ENCODE measurements around the gene STAT3. TPM values are rescaled to one million over a fixed set of nuclear protein-coding genes. Genes with fewer than 3 reads are reported as not detected.

Gene STAT3
- total and polyA plus RNA-seq, 2 experiments from 2014 or later, result 84.1 to 112 TPM

DNA sequence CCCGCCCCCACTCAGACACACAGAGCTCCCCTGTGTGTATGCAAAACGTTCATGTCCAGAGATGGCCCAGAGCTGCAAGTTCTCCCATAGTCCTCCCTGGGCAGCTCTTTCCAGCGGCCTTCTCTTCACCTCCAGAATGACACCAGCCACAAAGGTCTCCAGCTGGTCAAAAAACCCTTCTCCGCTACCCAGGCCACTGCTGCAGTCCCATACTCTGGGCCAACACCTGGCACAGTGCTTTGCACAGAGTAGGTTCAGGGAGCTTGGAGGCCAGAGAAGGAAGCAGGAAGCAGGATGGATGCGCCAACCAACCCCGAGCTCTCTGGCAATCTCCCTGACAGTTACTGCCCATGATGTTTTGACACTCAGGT, 110.9 kb downstream of the STAT3 start:
- Histone ChIP-seq H3K9me2 (ENCODE audit: insufficient read depth) (no peaks in the 10 kb centered on the region), H3K36me3 (ENCODE audit: low read depth) (no peaks in the 10 kb centered on the region), H3K4me3 (no peak overlapping the region), H3K27me3 (replicated peaks; ENCODE audit: insufficient read depth) (no peaks in the 10 kb centered on the region), H3K27ac (no peak overlapping the region), H3K9ac (no peak overlapping the region), H3K4me1 (ENCODE audit: insufficient read depth) (peaks cover 8% of the 10 kb centered on the region), H3K9me3 (ENCODE audit: low read depth) (no peaks in the 10 kb centered on the region), H3F3A (ENCODE audit: insufficient read depth) (no peaks in the 10 kb centered on the region), H3K79me2 (ENCODE audit: insufficient read depth) (peaks cover 36% of the 10 kb centered on the region), H3K4me2 (ENCODE audit: unreplicated experiment) (peak overlapping the region; percentile 63), H2AFZ (no peak overlapping the region; the same call in 1 of the 2 replicates), H4K20me1 (ENCODE audit: insufficient read depth) (peaks cover 6% of the 10 kb centered on the region; the same call in 1 of the 2 replicates)
- 67 to 75% methylated on average over 6 of the region's 6 CpGs for WGBS, 2 experiments (ENCODE audit: low coverage in 1 of 2, low lambda C conversion rate in 2 of 2, missing lambda C conversion rate in 2 of 2)
- TF ChIP-seq EZH2 (IDR thresholded peaks at IDR 0.05; ENCODE audit: insufficient read depth, poor library complexity, severe bottlenecking) (no peak), EZH2phosphoT487 (IDR thresholded peaks at IDR 0.05; ENCODE audit: insufficient read depth, low read depth) (no peak)
- DNase-seq, result no peak
- in situ Hi-C loops (cut with MboI), result no loop called here

- Histone ChIP-seq H2AFZ (peak overlapping the region; percentile 86), H3K4me2 (ENCODE audit: unreplicated experiment) (peak overlapping the region; percentile 63), H3K27me3 (replicated peaks; ENCODE audit: insufficient read depth) (no peaks in the 10 kb centered on the region), H3K36me3 (ENCODE audit: low read depth) (no peaks in the 10 kb centered on the region), H3F3A (ENCODE audit: insufficient read depth) (no peaks in the 10 kb centered on the region), H3K4me3 (peak overlapping the region; percentile 90), H3K79me2 (ENCODE audit: insufficient read depth) (peaks cover 41% of the 10 kb centered on the region), H3K4me1 (ENCODE audit: insufficient read depth) (peaks cover 8% of the 10 kb centered on the region), H3K9ac (peak overlapping the region; percentile 84), H3K9me2 (ENCODE audit: insufficient read depth) (no peaks in the 10 kb centered on the region), H3K27ac (no peak overlapping the region), H4K20me1 (ENCODE audit: insufficient read depth) (peaks cover 6% of the 10 kb centered on the region; the same call in 1 of the 2 replicates), H3K9me3 (ENCODE audit: low read depth) (no peaks in the 10 kb centered on the region)
- DNase-seq, result peak; percentile 84
- WGBS, 2 experiments (ENCODE audit: low coverage in 1 of 2, low lambda C conversion rate in 2 of 2, missing lambda C conversion rate in 2 of 2), result 1 to 2% methylated on average over 43 to 44 of the region's 44 CpGs
- TF ChIP-seq EZH2 (IDR thresholded peaks at IDR 0.05; ENCODE audit: insufficient read depth, poor library complexity, severe bottlenecking) (no peak), EZH2phosphoT487 (IDR thresholded peaks at IDR 0.05; ENCODE audit: insufficient read depth, low read depth) (no peak)
- in situ Hi-C loops (cut with MboI), result no loop called here
Observed at GRCh38 chr17:42276609-42277341, 111.5 kb downstream of the STAT3 start.

GRCh38 chr17:42276359-42276608, 112.0 kb downstream of the STAT3 start, which contains the start of gene STAT5B:
TSS of gene STAT5B (minus strand) at chr17:42276391. CDS start at chr17:42232127, 44,264 bp downstream.
- Histone ChIP-seq H3F3A (ENCODE audit: insufficient read depth) (no peaks in the 10 kb centered on the region), H3K4me1 (ENCODE audit: insufficient read depth) (peaks cover 8% of the 10 kb centered on the region), H3K36me3 (ENCODE audit: low read depth) (no peaks in the 10 kb centered on the region), H4K20me1 (ENCODE audit: insufficient read depth) (peaks cover 6% of the 10 kb centered on the region; the same call in 1 of the 2 replicates), H3K9me3 (ENCODE audit: low read depth) (no peaks in the 10 kb centered on the region), H3K4me2 (ENCODE audit: unreplicated experiment) (peak within 1 kb of the TSS; percentile 99), H2AFZ (peak within 1 kb of the TSS; percentile 86), H3K27me3 (replicated peaks; ENCODE audit: insufficient read depth) (no peaks in the 10 kb centered on the region), H3K4me3 (peak within 1 kb of the TSS; percentile 90), H3K27ac (no peak within 1 kb of the TSS), H3K9me2 (ENCODE audit: insufficient read depth) (no peaks in the 10 kb centered on the region), H3K9ac (peak within 1 kb of the TSS; percentile 84), H3K79me2 (ENCODE audit: insufficient read depth) (peaks cover 46% of the 10 kb centered on the region)
- no peak for TF ChIP-seq EZH2phosphoT487 (IDR thresholded peaks at IDR 0.05; ENCODE audit: insufficient read depth, low read depth)
- no peak for TF ChIP-seq EZH2 (IDR thresholded peaks at IDR 0.05; ENCODE audit: insufficient read depth, poor library complexity, severe bottlenecking)
- in situ Hi-C loops (cut with MboI), result no loop called here
- 0 to 20% methylated on average over 2 to 3 of the region's 47 CpGs for WGBS, 2 experiments (ENCODE audit: low coverage in 1 of 2, low lambda C conversion rate in 2 of 2, missing lambda C conversion rate in 2 of 2)
- DNase-seq, result peak; percentile 87

DNA sequence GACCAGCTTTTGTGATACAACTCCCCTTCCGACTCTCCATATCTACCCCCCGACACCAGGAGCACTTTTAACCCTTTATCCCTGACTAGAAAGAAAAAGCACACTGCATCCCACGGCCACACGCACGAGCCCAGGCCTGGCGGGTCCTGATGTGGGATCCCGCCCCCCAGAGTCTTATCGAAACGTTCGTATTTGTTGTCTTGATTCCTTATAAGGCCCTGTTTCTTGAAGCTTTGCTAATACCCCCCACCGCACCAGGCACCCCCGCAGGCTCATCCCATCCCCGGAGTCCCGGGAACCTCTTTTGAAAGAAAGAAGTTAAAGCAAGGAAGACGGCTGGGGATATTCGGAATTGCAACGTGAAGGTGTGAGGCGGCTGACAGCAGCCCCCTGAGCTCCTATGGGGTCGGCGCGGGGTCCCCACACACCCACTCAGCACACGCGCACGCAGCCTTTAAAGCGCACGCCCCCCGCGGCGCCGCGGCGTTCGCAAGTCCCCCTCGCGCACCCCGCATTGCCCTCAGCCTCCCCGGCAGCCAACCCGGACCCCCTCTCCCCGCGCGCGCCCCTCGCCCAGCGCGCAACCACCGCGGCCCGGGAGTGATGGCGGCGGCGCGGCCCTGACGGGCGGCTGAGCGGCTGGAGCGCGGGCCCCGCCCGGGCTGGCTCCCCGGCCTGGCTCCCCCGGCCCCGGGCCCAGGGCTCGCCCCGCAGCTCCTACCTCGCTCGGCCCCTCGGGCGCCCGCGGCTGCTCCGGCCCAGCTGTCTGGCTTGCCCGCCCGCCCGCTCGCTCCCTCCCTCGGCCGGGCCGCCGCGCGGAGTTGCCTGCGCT, 112.5 kb downstream of the STAT3 start:
- H4K20me1 ChIP-seq (ENCODE audit: insufficient read depth), result peaks cover 6% of the 10 kb centered on the region; the same call in 1 of the 2 replicates
- H3K9me2 ChIP-seq (ENCODE audit: insufficient read depth), result no peaks in the 10 kb centered on the region
- no peak for TF ChIP-seq EZH2 (IDR thresholded peaks at IDR 0.05; ENCODE audit: insufficient read depth, poor library complexity, severe bottlenecking)
- peak overlapping the region; percentile 81 for H2AFZ ChIP-seq
- no peaks in the 10 kb centered on the region for H3K9me3 ChIP-seq (ENCODE audit: low read depth)
- no peaks in the 10 kb centered on the region for H3K27me3 ChIP-seq (replicated peaks; ENCODE audit: insufficient read depth)
- in situ Hi-C loops (cut with MboI), result no loop called here
- WGBS, 2 experiments (ENCODE audit: low coverage in 1 of 2, low lambda C conversion rate in 2 of 2, missing lambda C conversion rate in 2 of 2), result 1% methylated on average over 31 to 56 of the region's 82 CpGs
- peaks cover 8% of the 10 kb centered on the region for H3K4me1 ChIP-seq (ENCODE audit: insufficient read depth)
- H3K4me2 ChIP-seq (ENCODE audit: unreplicated experiment), result peak overlapping the region; percentile 99
- H3K36me3 ChIP-seq (ENCODE audit: low read depth), result no peaks in the 10 kb centered on the region
- H3K4me3 ChIP-seq, result peak overlapping the region; percentile 90
- peaks cover 51% of the 10 kb centered on the region for H3K79me2 ChIP-seq (ENCODE audit: insufficient read depth)
- no peak overlapping the region for H3K27ac ChIP-seq
- H3F3A ChIP-seq (ENCODE audit: insufficient read depth), result no peaks in the 10 kb centered on the region
- peak overlapping the region; percentile 84 for H3K9ac ChIP-seq
- no peak for DNase-seq
